ENCODE results near the gene NDUFC2.

The NDUFC2 gene

GRCh38 chr11:78110351-78110750, 30.7 kb upstream of the NDUFC2 start:
- no peak for ATAC-seq
- TF ChIP-seq ZNF565 (CRISPR knock-in tag; conservative IDR thresholded peaks at IDR 0.05; ENCODE audit: low read depth), result no peak
- no peak for TF ChIP-seq BACH2 (CRISPR knock-in tag; IDR thresholded peaks at IDR 0.05; ENCODE audit: borderline replicate concordance)
- no peak for TF ChIP-seq SNAI2 (CRISPR knock-in tag; IDR thresholded peaks at IDR 0.05)
- no peak for TF ChIP-seq ZNF8 (CRISPR knock-in tag; IDR thresholded peaks at IDR 0.05)
- TF ChIP-seq OSR1 (CRISPR knock-in tag; IDR thresholded peaks at IDR 0.05), result no peak
- no peak for TF ChIP-seq ZFP3 (CRISPR knock-in tag; IDR thresholded peaks at IDR 0.05)
- TF ChIP-seq CREB5 (CRISPR knock-in tag; IDR thresholded peaks at IDR 0.05; ENCODE audit: low read depth), result no peak
- no peak for TF ChIP-seq TOX (CRISPR knock-in tag; IDR thresholded peaks at IDR 0.05; ENCODE audit: borderline replicate concordance)
- no peak for TF ChIP-seq CSRNP3 (CRISPR knock-in tag; IDR thresholded peaks at IDR 0.05)
- no peak for TF ChIP-seq GLIS3 (CRISPR knock-in tag; IDR thresholded peaks at IDR 0.05)
- no peak for TF ChIP-seq TCF4 (CRISPR knock-in tag; IDR thresholded peaks at IDR 0.05; ENCODE audit: borderline replicate concordance)
- no peak for TF ChIP-seq ZNF70 (CRISPR knock-in tag; IDR thresholded peaks at IDR 0.05)
- no peak for TF ChIP-seq POU6F1 (CRISPR knock-in tag; IDR thresholded peaks at IDR 0.05; ENCODE audit: borderline replicate concordance, low read depth)
- no peak for TF ChIP-seq ZFP30 (CRISPR knock-in tag; IDR thresholded peaks at IDR 0.05)
- TF ChIP-seq ESRRG (CRISPR knock-in tag; IDR thresholded peaks at IDR 0.05), result no peak
- TF ChIP-seq, protein P1, sequence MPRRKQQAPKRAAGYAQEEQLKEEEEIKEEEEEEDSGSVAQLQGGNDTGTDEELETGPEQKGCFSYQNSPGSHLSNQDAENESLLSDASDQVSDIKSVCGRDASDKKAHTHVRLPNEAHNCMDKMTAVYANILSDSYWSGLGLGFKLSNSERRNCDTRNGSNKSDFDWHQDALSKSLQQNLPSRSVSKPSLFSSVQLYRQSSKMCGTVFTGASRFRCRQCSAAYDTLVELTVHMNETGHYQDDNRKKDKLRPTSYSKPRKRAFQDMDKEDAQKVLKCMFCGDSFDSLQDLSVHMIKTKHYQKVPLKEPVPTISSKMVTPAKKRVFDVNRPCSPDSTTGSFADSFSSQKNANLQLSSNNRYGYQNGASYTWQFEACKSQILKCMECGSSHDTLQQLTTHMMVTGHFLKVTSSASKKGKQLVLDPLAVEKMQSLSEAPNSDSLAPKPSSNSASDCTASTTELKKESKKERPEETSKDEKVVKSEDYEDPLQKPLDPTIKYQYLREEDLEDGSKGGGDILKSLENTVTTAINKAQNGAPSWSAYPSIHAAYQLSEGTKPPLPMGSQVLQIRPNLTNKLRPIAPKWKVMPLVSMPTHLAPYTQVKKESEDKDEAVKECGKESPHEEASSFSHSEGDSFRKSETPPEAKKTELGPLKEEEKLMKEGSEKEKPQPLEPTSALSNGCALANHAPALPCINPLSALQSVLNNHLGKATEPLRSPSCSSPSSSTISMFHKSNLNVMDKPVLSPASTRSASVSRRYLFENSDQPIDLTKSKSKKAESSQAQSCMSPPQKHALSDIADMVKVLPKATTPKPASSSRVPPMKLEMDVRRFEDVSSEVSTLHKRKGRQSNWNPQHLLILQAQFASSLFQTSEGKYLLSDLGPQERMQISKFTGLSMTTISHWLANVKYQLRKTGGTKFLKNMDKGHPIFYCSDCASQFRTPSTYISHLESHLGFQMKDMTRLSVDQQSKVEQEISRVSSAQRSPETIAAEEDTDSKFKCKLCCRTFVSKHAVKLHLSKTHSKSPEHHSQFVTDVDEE (CRISPR knock-in tag; IDR thresholded peaks at IDR 0.05), result no peak

DNA sequence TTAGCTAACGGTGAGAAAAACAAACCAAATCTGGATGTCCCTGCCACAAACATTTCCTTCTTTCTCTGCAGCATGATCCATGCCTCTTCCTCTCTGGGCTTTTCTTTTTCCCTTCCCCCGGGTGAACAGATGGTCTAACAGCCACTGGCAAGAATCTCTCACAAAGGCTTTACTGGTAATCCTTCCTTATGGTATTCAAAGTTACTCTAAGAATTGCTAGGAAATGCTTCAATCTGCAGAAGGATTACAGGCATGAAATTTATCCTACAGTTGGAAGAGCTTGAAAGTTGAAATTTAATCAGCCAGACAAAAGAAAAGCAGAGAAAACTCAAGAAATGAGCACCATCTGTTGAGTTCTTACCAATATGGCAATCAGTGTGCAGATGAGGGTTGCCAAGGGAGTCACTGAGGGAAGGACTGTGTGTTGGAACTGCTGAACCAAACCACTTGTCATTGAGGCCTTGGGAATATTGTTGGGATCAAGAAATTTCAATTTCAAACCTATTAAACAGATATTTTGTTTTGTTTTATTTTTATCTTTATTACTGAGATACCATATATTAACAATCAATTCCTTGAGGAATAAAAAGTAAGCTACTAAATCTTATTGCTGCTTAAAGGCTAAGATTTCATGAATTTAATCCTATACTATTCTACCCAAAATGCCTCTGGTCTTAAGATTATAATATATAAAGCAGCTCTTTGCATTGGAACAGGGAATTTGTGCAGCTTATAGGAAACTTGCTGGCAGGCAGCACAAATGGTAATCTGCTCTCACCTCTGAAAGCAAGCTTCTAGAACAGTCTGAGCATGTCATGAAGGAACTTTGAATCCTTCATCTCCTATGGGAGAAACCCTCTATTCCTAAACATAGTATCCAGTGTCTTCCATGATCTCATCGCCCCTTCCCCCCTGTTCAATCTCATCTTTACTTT, 29.7 kb upstream of the NDUFC2 start:
- TF ChIP-seq PPARA (CRISPR knock-in tag; IDR thresholded peaks at IDR 0.05; ENCODE audit: borderline replicate concordance), result no peak
- TF ChIP-seq ZNF70 (CRISPR knock-in tag; IDR thresholded peaks at IDR 0.05), result no peak
- no peak for TF ChIP-seq ZNF565 (CRISPR knock-in tag; conservative IDR thresholded peaks at IDR 0.05; ENCODE audit: low read depth)
- no peak for TF ChIP-seq ISL1 (CRISPR knock-in tag; IDR thresholded peaks at IDR 0.05)
- TF ChIP-seq ARNTL (CRISPR knock-in tag; IDR thresholded peaks at IDR 0.05; ENCODE audit: borderline replicate concordance, low read depth), result no peak
- no peak for TF ChIP-seq RARB (CRISPR knock-in tag; IDR thresholded peaks at IDR 0.05)
- no peak for TF ChIP-seq ZNF8 (CRISPR knock-in tag; IDR thresholded peaks at IDR 0.05)
- no peak for TF ChIP-seq ESRRG (CRISPR knock-in tag; IDR thresholded peaks at IDR 0.05)
- TF ChIP-seq, protein P2, sequence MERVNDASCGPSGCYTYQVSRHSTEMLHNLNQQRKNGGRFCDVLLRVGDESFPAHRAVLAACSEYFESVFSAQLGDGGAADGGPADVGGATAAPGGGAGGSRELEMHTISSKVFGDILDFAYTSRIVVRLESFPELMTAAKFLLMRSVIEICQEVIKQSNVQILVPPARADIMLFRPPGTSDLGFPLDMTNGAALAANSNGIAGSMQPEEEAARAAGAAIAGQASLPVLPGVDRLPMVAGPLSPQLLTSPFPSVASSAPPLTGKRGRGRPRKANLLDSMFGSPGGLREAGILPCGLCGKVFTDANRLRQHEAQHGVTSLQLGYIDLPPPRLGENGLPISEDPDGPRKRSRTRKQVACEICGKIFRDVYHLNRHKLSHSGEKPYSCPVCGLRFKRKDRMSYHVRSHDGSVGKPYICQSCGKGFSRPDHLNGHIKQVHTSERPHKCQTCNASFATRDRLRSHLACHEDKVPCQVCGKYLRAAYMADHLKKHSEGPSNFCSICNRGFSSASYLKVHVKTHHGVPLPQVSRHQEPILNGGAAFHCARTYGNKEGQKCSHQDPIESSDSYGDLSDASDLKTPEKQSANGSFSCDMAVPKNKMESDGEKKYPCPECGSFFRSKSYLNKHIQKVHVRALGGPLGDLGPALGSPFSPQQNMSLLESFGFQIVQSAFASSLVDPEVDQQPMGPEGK (CRISPR knock-in tag; IDR thresholded peaks at IDR 0.05; ENCODE audit: borderline replicate concordance), result no peak
- no peak for TF ChIP-seq GLIS3 (CRISPR knock-in tag; IDR thresholded peaks at IDR 0.05)
- no peak for TF ChIP-seq OSR1 (CRISPR knock-in tag; IDR thresholded peaks at IDR 0.05)
- no peak for TF ChIP-seq ZFP30 (CRISPR knock-in tag; IDR thresholded peaks at IDR 0.05)
- no peak for TF ChIP-seq ZC3H10 (CRISPR knock-in tag; IDR thresholded peaks at IDR 0.05)
- TF ChIP-seq TOX (CRISPR knock-in tag; IDR thresholded peaks at IDR 0.05; ENCODE audit: borderline replicate concordance), result no peak
- TF ChIP-seq, protein P1 (CRISPR knock-in tag; IDR thresholded peaks at IDR 0.05), result no peak
- no peak for TF ChIP-seq BACH2 (CRISPR knock-in tag; IDR thresholded peaks at IDR 0.05; ENCODE audit: borderline replicate concordance)
- no peak for TF ChIP-seq CREB5 (CRISPR knock-in tag; IDR thresholded peaks at IDR 0.05; ENCODE audit: low read depth)
- ATAC-seq, result no peak
